Ectodermal cell (in vitro differentiated cells): ENCODE data around the gene TSN.
"Not testable (repeated sequence)": the region's sequence is repeated elsewhere in the genome, so short reads cannot be mapped to it uniquely, and the experiment has no call there.

Experiments used
- H3K27ac ChIP-seq: 2 replicates; pipeline ENCODE4 v1.7.0; 2013; ENCODE audit warnings: mild to moderate bottlenecking, low read depth, low read length; ENCODE audit not compliant: insufficient read depth, poor library complexity, severe bottlenecking
- H3K27me3 ChIP-seq: 2 replicates; pipeline ENCODE4 v1.7.0; 2013; ENCODE audit warnings: mild to moderate bottlenecking, low read length; ENCODE audit not compliant: insufficient read depth, control insufficient read depth, poor library complexity, severe bottlenecking
- H3K36me3 ChIP-seq: one replicate; pipeline ENCODE4 v1.7.0; 2013; ENCODE audit warnings: low read length; ENCODE audit not compliant: control insufficient read depth, insufficient read depth
- H3K4me1 ChIP-seq: one replicate; pipeline ENCODE4 v1.7.0; 2013; ENCODE audit warnings: low read length; ENCODE audit not compliant: control insufficient read depth, insufficient read depth
- H3K4me3 ChIP-seq: 2 replicates; pipeline ENCODE4 v1.7.0; 2013; ENCODE audit warnings: low read depth, low read length, control low read depth; ENCODE audit not compliant: insufficient read depth
- H3K9me3 ChIP-seq: 2 replicates; pipeline ENCODE4 v1.7.0; 2013; ENCODE audit warnings: mild to moderate bottlenecking, low read length, moderate library complexity; ENCODE audit not compliant: control insufficient read depth
- whole genome bisulfite sequencing, 2 experiments: methylation state at CpG; one replicate each; pipeline ENCODE4 v1.1.7; 2013; ENCODE audit warnings: missing lambda C conversion rate in 2 of 2; 5-methylcytosine and 5-hydroxymethylcytosine counted together

The TSN gene

DNA sequence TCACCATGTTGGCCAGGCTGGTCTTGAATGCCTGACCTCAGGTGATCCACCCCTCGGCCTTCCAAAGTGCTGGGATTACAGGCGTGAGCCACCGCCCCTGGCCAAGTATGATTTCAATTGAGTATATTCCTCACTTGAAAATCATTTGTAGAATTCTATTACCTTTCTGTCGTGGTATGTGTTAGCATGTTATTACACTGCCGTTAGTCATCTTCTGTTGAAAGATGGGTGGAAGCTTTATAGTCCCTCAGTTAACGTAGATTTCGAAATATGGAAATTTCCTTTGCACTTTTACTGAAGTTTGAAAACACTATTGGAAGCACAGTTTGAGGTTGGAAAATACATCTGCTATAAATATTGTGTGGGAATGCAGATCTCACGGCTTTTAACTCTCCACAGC is 33.5 kb upstream of the TSN start:
- no peaks in the 10 kb centered on the region for H3K9me3 ChIP-seq
- H3K4me3 ChIP-seq: no peak overlapping the region
- 92 to 94% methylated on average over 8 of the region's 8 CpGs for WGBS, 2 experiments
- no peak overlapping the region for H3K27ac ChIP-seq
- no peaks in the 10 kb centered on the region for H3K27me3 ChIP-seq
- no peaks in the 10 kb centered on the region for H3K4me1 ChIP-seq
- H3K36me3 ChIP-seq: peaks cover 4% of the 10 kb centered on the region

DNA sequence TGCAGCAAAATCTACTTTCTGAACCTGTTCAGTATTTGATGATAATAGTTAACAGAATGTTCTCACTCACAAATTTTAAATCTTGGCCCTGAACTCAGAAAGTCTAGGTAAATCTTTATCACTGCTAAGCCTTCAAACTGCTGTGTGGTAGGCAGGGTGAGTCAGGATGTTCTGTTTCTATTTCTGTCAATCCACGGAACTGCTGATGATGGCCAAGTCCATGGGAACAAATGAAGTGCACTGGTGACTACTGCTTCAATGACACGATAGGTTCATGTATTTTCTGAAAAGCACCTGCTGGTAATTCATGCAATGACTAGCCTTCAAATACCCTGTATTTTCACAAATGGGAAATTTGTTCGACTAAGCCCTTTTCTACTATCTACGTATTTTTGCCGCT is 33.0 kb upstream of the TSN start:
- Histone ChIP-seq H3K4me1 (no peaks in the 10 kb centered on the region), H3K36me3 (peaks cover 9% of the 10 kb centered on the region), H3K4me3 (no peak overlapping the region), H3K27me3 (no peaks in the 10 kb centered on the region), H3K9me3 (no peaks in the 10 kb centered on the region), H3K27ac (no peak overlapping the region)
- 92 to 93% methylated on average over 5 of the region's 5 CpGs for WGBS, 2 experiments

DNA sequence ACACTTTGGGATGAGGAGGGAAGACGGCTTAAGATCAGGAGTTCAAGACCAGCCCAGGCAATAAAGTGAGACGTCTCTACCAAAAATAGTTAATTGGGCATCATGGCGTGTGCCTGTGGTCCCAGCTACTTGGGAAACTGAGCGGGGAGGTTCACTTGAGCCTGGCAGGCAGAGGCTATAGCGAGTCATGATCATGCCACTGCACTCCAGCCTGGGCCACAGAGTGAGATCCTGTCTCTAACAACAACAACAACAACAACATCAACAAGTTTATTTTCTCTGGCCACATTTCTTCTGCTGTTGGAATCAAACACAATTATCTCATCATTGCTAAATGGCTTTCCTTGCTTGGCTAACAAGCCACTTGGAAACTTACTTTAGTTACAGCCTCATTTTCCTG is 32.1 kb upstream of the TSN start:
- Histone ChIP-seq H3K36me3 (peaks cover 16% of the 10 kb centered on the region), H3K27ac (no peak overlapping the region), H3K27me3 (no peaks in the 10 kb centered on the region), H3K4me3 (no peak overlapping the region), H3K9me3 (no peaks in the 10 kb centered on the region), H3K4me1 (no peaks in the 10 kb centered on the region)
- WGBS, 2 experiments: 88 to 92% methylated on average over 5 of the region's 5 CpGs

DNA sequence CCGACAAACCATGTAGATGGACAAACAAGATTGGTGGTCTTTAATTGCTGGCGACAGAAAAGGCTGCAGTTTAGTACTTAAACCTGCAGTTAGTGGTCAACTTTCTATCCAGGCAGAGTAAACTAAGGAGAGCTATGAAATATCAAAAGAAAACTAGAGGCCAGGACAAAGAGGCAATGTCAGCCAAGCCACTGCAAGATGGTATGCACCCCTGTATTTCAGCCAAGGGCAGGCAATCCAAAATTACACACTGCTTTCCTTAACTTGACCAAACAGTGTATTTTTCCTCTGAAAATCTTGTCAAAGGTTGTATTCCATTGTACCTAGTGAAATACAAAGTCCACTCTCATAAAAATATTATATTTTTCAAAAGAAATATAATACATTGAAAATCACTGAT is 28.1 kb upstream of the TSN start:
- Histone ChIP-seq H3K27ac (no peak overlapping the region), H3K4me3 (no peak overlapping the region), H3K4me1 (no peaks in the 10 kb centered on the region), H3K9me3 (no peaks in the 10 kb centered on the region), H3K27me3 (no peaks in the 10 kb centered on the region), H3K36me3 (peaks cover 37% of the 10 kb centered on the region)
- WGBS, 2 experiments: 97 to 98% methylated on average over 2 of the region's 2 CpGs

DNA sequence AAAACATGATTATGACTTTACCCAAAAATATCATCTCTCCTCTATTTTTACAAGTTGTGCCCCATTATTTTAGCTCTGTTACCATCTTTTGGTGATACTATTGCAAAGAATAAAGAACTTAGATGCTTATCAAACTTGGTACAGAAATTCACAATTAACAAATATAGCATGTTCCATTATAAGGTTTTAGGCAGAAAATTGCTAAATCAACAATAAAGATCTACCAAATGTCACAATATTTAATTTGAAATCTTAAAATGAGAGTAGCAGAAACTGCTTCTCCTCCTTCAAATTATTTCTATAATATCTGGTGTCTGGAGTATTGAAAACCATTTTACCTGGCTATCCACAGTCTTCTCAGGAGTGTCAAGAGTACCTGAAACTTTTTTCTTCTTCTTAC is 27.5 kb upstream of the TSN start:
- peaks cover 43% of the 10 kb centered on the region for H3K36me3 ChIP-seq
- H3K4me1 ChIP-seq: no peaks in the 10 kb centered on the region
- H3K9me3 ChIP-seq: no peaks in the 10 kb centered on the region
- H3K4me3 ChIP-seq: no peak overlapping the region
- H3K27me3 ChIP-seq: no peaks in the 10 kb centered on the region
- no peak overlapping the region for H3K27ac ChIP-seq

DNA sequence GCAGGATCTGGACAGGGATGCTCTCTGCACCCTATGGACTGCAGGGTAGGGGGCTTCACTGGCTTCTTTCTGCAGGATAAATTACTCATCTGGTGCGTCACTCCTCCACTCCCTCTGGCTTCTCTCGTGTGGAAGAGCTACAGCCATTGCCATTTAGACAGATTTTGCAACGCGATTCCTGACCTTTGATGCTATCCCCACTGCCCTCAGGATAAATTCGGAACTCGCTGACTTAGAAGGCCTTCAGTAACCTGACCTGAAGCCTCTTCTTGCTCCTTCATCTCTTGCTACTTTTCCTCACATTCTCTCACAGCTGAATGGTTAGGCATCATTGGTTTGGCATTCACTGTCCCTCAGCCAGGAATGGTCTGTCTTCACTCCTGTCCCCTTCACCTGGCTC is 24.1 kb upstream of the TSN start:
- H3K4me1 ChIP-seq: peaks cover 11% of the 10 kb centered on the region
- H3K36me3 ChIP-seq: peaks cover 49% of the 10 kb centered on the region
- H3K27me3 ChIP-seq: no peaks in the 10 kb centered on the region
- 94 to 96% methylated on average over 6 of the region's 6 CpGs for WGBS, 2 experiments
- no peak overlapping the region for H3K27ac ChIP-seq
- H3K4me3 ChIP-seq: no peak overlapping the region
- no peaks in the 10 kb centered on the region for H3K9me3 ChIP-seq

DNA sequence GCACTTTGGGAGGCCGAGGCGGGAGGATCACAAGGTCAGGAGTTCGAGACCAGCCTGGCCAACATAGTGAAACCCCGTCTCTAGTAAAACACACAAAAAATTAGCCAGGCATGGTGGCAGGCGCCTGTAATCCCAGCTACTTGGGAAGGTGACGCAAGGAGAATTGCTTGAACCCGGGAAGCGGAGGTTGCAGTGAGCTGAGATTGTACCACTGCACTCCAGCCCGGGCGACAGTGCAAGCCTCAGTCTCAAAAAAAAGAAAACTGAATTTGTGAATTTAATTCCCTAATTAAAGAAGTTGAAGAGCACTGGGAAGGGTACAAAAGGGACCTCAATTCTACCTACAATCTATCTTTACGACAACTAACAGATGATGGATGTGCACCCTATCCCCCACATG is 20.9 kb upstream of the TSN start:
- 92 to 93% methylated on average over 11 of the region's 11 CpGs for WGBS, 2 experiments
- Histone ChIP-seq H3K4me1 (peaks cover 11% of the 10 kb centered on the region), H3K36me3 (peaks cover 27% of the 10 kb centered on the region)
- H3K27me3 ChIP-seq, H3K9me3 ChIP-seq, H3K4me3 ChIP-seq, H3K27ac ChIP-seq: not testable (repeated sequence)

DNA sequence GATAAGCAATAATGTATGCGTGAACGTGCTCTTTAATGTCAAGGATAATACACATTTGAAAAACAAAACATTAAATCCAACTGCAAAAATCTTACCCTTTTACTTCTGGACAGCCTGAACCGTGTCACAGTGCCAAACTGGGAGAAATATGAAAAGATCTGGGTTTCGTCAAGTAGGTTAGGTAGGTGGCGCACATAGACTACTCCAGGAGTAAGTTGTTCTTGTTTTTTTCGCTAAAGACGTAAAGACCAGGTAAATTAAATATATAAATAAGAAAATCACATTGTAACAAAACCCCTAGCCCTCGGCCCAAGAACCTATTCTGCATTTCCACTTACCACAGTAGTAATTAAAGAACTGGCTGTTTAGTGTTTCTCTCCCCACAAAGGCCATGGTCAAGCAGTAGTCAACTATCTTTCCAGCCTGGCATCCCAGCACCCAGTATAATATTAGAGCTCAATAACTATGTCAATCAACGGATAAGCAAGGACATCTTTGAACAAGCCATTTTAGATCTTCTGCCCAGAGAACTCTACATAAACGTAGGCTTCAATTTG is 19.9 kb upstream of the TSN start:
- H3K27me3 ChIP-seq: no peaks in the 10 kb centered on the region
- H3K27ac ChIP-seq: no peak overlapping the region
- H3K36me3 ChIP-seq: peaks cover 27% of the 10 kb centered on the region
- H3K4me3 ChIP-seq: peak overlapping the region; percentile 72
- 61 to 63% methylated on average over 8 of the region's 10 CpGs for WGBS, 2 experiments
- H3K9me3 ChIP-seq: no peaks in the 10 kb centered on the region
- peaks cover 11% of the 10 kb centered on the region for H3K4me1 ChIP-seq

DNA sequence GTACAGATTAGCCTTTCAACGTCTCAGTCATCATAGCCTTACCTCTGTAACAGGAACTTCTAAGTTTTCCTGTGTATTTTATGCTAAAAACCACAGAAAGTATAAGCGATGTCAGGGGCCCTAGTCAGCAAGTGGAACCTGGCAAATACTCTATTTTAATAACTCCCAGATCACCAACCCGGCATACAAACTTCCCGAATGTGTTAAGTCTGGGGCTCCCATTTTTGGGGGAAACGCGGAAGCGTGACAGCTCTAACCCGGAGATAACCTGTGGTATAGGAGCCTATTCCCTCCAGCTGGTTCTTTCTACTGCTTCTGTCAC is 19.4 kb upstream of the TSN start:
- H3K27me3 ChIP-seq: no peaks in the 10 kb centered on the region
- no peaks in the 10 kb centered on the region for H3K9me3 ChIP-seq
- 1% methylated on average over 8 of the region's 8 CpGs for WGBS, 2 experiments
- H3K4me3 ChIP-seq: peak overlapping the region; percentile 72
- H3K36me3 ChIP-seq: peaks cover 25% of the 10 kb centered on the region
- peaks cover 11% of the 10 kb centered on the region for H3K4me1 ChIP-seq
- H3K27ac ChIP-seq: no peak overlapping the region

DNA sequence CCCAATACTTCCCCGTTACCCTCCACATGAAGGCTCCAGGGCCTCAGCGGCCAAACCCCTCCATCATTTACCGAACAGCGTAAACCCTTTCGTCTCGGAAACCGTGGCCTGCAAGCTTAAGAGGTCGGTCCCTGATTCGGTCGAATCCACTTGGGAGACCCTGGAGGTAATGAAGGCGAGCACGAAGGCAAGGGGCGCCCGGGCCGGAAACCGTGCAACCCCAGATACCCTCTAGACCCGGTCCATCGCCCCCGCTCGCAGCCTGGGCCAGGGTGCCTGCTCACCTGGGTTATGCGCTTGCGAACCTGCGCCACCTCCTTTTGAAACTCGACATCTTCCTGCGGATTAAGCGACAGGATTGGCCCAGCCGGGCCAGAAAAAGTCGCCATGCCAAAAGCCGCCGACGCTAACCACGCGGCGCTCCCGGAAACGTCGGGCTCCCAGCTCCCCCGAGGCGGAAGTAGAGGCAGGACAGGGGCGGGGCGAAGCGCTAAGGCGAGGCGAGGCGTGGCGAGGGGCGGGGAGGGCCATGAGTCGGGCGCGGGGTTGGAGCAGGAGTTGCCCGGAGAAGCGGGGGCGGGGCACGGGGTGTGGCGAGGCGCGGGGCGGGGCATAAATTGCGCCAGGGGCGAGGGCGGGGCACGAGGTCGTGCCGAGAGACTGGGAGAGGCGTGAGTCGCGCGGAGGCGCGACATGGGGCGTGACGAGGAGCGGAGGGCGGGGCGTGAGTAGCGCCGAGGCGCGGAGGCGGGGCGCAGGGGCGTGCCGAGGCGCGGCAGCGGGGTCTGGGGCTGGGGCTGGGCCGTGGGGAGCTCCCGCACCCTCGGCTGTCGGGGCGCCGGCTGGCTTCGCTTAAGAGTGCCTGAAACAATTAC is 18.8 kb upstream of the TSN start, which contains the start of gene NIFK:
NIFK (minus strand) TSS at position 414 of the 875 bp plus-strand sequence; CDS start at position 389, 25 bp downstream.
- WGBS, 2 experiments: 0 to 1% methylated on average over 93 of the region's 93 CpGs

More for the DNA sequence above, 18.8 kb upstream of the TSN start, which contains the start of gene NIFK:
- Histone ChIP-seq H3K27ac (no peak within 1 kb of the TSS), H3K4me1 (peaks cover 11% of the 10 kb centered on the region), H3K27me3 (no peaks in the 10 kb centered on the region), H3K4me3 (peak within 1 kb of the TSS; percentile 72), H3K36me3 (peaks cover 19% of the 10 kb centered on the region), H3K9me3 (no peaks in the 10 kb centered on the region)
